Stimulated activated CD4-positive, alpha-beta T cell treated with anti-CD3 and anti-CD28 coated beads, Interleukin-4, amount 100 ng/mL, for 4 hours (primary cell): ENCODE data around the gene CLIC6.
A peak's percentile ranks its signal among the peaks of the same experiment; 100 is the strongest.
"Not testable (repeated sequence)": the region's sequence is repeated elsewhere in the genome, so short reads cannot be mapped to it uniquely, and the experiment has no call there.

Experiments
- DNase-seq, 2 experiments: peaks; one replicate each; pipeline ENCODE4 v3.0.0-alpha.2; 2020

The CLIC6 gene

GRCh38 chr21:34661848-34662247 lies 6.9 kb upstream of the CLIC6 start:
- DNase-seq: no peak

DNA sequence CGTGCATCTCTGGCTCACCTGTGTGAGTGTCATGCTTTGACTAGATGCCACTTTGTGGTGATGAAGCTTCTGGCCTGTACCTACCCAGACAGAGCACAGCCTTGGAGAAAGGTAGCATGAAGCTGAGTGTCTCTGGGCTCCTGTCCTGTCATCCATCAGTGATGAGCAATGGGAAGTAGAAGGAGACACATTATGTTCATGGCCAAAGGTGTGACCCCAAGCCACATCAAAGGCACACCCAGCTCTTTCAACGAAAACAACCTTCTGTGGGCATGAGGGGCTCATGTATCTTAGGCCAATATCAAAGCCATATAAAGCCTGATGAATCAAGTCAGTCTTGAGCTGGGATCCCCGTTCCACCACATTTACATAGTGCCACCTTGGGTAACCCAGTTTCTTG lies 1.0 kb upstream of the CLIC6 start:
- DNase-seq: no peak

GRCh38 chr21:34669149-34669879 lies 520 bp downstream of the CLIC6 start:
- DNase-seq: peak; percentile 9 to 24

GRCh38 chr21:34669880-34670219 lies 1.1 kb downstream of the CLIC6 start:
- not testable (repeated sequence) for DNase-seq

- DNase-seq: peak in 1 of 2 experiments; percentile 7
These were observed 1.6 kb downstream of the CLIC6 start for GRCh38 chr21:34670220-34670961.

GRCh38 chr21:34670962-34671348 lies 2.2 kb downstream of the CLIC6 start:
- no peak for DNase-seq

GRCh38 chr21:34671462-34671861 lies 2.7 kb downstream of the CLIC6 start:
- DNase-seq: no peak

GRCh38 chr21:34671891-34672290 lies 3.1 kb downstream of the CLIC6 start:
- no peak for DNase-seq

- no peak for DNase-seq
These were observed 4.2 kb downstream of the CLIC6 start for GRCh38 chr21:34673006-34673405.

- no peak for DNase-seq
These were observed 5.7 kb downstream of the CLIC6 start for GRCh38 chr21:34674468-34674867.

- no peak for DNase-seq
These were observed 7.1 kb downstream of the CLIC6 start for GRCh38 chr21:34675871-34676270.

DNA sequence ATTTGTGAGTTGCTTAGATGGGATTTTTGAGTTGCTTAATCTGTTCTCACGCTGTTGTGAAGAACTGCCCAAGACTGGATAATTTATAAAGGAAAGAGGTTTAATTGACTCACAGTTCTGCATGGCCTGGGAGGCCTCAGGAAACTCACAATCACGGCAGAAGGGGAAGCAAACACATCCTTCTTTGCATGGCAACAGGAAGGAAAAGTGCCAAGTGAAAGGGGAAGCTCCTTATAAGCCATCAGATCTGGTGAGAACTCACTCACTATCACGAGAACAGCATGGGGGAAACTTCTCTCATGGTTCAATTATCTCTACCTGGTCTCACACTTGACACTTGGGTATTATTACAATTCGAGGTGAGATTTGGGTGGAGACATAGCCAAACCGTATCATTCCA lies 10.3 kb downstream of the CLIC6 start:
- no peak for DNase-seq

GRCh38 chr21:34684174-34684876 lies 15.5 kb downstream of the CLIC6 start:
- DNase-seq: no peak

DNA sequence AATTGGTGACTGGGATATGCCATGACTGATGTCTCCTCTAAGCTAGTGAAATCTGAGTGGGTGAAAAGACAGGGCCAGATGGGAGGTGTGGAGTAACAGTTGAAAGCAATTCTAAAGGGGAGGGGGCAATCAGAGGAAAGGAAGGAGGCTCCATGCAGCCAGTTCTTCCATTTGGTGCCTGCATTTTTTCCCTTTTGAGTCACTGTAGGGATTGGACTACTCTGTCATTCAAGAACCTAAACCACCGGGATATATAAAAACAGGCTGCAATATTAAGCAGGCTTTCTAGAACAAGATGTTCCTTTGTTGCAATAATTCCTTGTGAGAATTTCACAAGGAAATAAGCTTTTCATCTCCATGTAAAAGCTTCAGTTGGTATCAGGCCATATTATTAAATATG lies 18.3 kb downstream of the CLIC6 start:
- no peak for DNase-seq

- no peak for DNase-seq
These were observed 19.0 kb downstream of the CLIC6 start for GRCh38 chr21:34687745-34688144.

DNA sequence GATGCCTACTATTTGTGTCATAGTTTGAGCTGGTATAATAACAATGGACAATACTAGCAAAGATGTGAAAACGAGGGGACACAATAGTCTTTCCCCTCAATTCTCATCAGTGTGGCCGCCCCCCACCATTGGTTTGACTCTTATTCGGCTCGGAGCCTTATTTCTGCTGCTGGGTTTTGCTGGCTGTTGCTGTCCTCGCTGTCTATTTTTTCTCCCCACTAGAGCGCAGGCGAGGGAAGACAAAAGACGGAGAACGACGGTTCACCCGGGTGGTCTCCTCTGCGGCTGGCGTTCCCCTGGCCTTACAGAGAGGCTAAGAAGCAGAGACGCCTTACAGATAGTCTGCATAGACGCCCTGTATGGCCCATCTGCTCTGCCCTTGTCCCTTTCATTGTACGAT lies 19.4 kb downstream of the CLIC6 start:
- DNase-seq: no peak

- no peak for DNase-seq
These were observed 19.9 kb downstream of the CLIC6 start for GRCh38 chr21:34688715-34689114.

- DNase-seq: no peak
These were observed 21.4 kb downstream of the CLIC6 start for GRCh38 chr21:34690041-34690792.

DNA sequence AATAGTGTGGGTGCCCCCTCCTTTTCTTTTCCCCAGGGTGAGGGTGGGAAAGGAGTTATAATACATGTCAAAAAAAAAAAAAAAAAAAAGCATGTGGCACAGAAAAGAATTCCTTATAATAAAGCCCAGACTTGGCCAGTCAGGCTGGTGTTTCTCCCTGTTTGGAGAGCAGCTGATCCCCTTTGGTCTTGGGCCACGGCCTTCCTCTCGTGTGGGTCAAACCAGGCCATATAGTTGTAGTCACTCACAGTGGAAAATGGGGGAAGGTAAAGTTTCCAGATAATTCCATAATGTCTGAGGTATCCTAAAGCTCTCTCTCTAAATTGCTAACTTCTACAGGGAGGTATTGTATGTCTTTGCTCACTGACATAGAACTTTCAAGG lies 22.0 kb downstream of the CLIC6 start:
- DNase-seq: no peak

GRCh38 chr21:34691390-34692032 lies 22.7 kb downstream of the CLIC6 start:
- DNase-seq: no peak

- DNase-seq: no peak
These were observed 23.7 kb downstream of the CLIC6 start for GRCh38 chr21:34692458-34693020.

DNA sequence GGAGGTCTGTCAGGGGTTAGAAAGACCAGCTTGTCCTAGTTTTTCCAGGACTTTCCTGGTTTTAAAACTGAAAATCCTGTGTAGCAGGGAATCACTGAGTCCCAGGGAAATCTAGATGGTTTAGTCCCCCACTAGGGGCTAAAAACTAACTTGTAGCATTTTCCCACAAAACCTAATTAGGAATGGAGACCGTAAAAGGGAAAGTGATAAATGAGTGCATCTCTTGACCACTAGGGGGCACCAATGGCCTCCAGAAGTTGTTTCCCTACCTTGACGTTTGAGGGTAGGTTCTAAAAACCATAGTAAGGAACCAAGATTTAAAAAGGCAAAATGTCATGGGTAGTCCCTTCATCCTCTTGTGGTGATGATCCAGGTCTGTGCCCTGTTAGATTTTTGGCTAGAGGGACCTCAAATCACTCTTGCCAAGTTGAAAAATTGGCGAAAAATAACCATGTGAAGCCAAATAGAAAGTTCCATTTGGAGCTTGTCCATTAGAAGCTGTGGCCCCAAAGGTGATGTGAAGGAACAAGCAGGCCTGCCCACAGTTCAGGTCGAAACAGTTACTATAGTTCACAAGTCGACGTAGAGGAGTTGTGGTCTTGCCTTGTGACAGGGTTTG lies 24.5 kb downstream of the CLIC6 start:
- DNase-seq: peak; percentile 19 to 27
